ENCODE measurements around the gene C1orf115. TPM values are rescaled to one million over a fixed set of nuclear protein-coding genes. Genes with fewer than 3 reads are reported as not detected.
"Not testable (repeated sequence)": the region's sequence is repeated elsewhere in the genome, so short reads cannot be mapped to it uniquely, and the experiment has no call there.

The C1orf115 gene
- 49.9 TPM for total RNA-seq

GRCh38 chr1:220690140-220691052 lies at the start of gene C1orf115:
Gene C1orf115, plus strand, starts transcription at chr1:220690363. Its CDS starts 40 bp downstream, at chr1:220690403.
- DNase-seq (ENCODE audit: low spot score) (peak; percentile 93), ATAC-seq (peak; percentile 95)

DNA sequence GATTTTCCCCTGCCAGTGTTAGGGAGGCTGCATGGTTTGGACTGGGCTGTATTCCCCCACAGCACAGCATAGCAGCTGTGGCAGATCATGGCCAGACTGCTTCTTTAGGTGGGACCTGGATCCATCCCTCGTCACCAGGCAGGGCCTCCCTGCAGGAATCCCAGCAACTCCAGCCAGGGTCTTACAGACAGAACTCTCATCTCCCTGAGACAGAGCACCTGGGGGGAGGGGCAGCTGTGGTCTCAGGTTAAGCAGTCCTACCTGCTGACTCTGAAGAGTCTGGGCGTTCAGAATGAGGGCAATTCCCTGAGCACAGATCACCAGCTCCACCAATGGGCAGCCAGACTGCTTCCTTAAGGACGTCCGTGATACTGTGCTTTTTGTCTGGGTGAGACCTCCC lies 47.9 kb upstream of the C1orf115 start:
- ATAC-seq = no peak
- no peak for DNase-seq (ENCODE audit: low spot score)

DNA sequence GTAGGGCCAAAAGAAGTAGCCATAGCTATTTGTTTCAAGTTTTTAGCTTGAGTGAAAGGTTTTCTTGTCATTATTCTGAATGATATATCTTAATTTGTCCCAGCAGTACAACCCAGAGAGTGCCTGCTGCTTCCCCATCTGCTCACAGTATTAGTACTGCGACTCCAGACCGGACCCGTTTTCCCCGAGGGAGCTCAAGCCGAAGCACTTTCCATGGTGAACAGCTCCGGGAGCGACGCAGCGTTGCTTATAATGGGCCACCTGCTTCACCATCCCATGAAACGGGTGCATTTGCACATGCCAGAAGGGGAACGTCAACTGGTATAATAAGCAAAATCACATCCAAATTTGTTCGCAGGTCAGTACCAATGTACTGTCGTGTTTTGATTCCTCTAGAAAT lies 37.2 kb upstream of the C1orf115 start:
- DNase-seq (ENCODE audit: low spot score) (no peak), ATAC-seq (no peak)

DNA sequence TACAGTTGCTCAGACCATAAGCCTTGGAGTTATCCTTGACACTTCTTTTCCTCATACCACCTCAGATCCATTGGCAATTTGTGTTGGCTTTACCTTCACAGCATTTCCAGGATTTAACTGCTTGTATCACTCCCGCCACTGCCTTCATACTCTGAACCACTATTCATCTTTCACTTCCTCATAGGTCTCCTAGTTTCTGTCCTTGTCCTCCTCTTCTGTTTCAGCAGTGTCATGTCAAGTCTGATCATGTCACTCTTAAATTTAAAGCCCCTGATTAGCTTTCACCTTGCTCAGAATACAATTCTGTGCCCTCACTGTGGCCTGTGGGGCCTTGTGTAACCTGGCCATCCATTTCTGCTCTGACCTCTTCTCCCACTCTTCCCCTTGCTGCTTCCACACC lies 34.7 kb upstream of the C1orf115 start:
- ATAC-seq = no peak
- no peak for DNase-seq (ENCODE audit: low spot score)

- ATAC-seq (no peak), DNase-seq (ENCODE audit: low spot score) (no peak)
Observed at GRCh38 chr1:220655961-220656740, 34.0 kb upstream of the C1orf115 start.

GRCh38 chr1:220666349-220666748 lies 23.8 kb upstream of the C1orf115 start:
- no peak for ATAC-seq
- no peak for DNase-seq (ENCODE audit: low spot score)

DNA sequence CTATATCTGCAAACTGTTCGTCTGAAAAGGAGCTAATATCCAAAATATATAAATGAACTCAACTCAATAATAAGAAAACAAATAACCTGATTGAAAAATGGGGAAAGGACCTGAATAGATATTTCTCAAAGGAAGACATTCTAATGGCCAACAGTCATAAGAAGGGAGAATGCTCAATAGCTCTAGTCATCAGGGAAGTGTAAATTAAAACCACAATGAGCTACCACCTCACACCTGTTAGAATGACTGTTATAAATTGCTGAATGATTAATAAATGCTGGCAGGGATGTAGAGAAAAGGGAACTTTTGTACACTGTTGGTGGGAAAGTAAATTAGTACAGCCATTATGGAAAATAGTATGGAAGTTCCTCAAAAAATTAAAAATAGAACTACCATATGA lies 21.2 kb upstream of the C1orf115 start:
- DNase-seq (ENCODE audit: low spot score) (no peak), ATAC-seq (no peak)

DNA sequence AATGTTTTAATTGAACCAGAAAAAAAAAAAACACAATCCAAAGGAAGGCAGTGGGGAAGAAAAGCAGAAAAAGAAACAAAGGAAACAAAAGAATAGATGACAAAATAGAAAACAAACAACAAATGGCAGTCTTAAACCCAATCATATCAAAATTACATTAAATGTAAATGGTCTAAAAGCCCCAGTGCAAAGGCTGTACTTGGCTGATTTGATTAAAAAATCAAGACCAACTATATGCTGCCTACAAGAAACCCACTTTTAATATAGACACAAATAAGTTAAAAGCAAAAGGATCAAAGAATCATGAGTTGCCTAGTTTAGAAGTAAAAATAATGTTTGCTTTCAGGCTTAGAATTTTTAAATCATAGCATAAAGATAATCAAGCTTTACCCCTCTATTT lies 19.8 kb upstream of the C1orf115 start:
- no peak for DNase-seq (ENCODE audit: low spot score)
- ATAC-seq = no peak

- DNase-seq (ENCODE audit: low spot score) = no peak
- ATAC-seq = no peak
Observed at GRCh38 chr1:220673921-220674320, 16.2 kb upstream of the C1orf115 start.

GRCh38 chr1:220677251-220677650 lies 12.9 kb upstream of the C1orf115 start:
- no peak for ATAC-seq
- no peak for DNase-seq (ENCODE audit: low spot score)

GRCh38 chr1:220680085-220680687 lies 10.0 kb upstream of the C1orf115 start:
- DNase-seq (ENCODE audit: low spot score) = no peak
- ATAC-seq = peak; percentile 91

GRCh38 chr1:220681220-220681880 lies 8.8 kb upstream of the C1orf115 start:
- DNase-seq (ENCODE audit: low spot score) (no peak), ATAC-seq (peak; percentile 72)

DNA sequence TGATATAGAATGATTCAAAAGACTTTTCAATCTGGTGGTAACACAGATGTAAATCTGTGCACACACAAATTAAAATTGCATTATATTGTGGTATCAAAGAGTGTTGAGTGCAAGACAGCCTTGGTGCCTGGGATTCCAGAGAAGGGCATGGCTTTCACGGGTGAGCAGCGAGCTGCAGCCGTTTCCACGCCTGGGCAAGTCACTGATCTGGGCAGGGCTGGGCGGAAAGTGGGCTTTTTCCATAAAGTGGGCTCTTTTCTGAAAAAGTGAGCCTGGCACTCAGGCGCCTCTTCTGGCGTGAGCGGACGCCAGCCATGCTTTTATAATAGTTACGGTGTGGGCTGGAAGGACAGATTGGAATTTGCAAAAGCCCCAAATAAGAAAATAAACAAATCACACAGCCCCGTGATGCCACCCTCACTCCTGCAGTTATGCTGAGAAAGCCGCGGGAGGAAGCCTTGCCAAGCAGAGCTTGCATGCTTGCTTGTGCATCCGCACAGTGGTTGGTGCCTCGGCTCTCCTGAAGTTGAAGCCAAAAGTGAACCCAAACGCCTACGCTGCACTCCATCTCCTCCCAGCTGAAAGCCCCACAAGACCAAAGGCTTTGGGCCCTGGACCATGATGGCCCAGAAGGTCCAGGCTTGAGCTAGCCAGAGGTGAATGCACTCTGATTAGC lies 7.1 kb upstream of the C1orf115 start:
- peak; percentile 20 for ATAC-seq
- DNase-seq (ENCODE audit: low spot score) = no peak

DNA sequence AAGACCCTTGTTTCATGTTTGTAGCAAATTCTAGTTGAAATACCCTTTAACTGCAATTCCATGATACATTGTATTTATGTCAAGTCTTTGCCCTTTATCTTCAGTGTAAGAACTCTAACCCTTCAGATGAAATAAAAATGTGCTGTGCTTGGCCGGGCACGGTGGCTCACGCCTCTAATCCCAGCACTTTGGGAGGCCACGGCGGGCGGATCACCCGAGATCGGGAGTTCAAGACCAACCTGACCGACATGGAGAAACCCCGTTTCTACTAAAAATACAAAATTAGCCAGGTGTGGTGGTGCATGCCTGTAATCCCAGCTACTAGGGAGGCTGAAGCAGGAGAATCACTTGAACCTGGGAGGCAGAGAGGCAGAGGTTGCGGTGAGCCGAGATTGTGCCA lies 6.4 kb upstream of the C1orf115 start:
- not testable (repeated sequence) for ATAC-seq; DNase-seq (ENCODE audit: low spot score)

DNA sequence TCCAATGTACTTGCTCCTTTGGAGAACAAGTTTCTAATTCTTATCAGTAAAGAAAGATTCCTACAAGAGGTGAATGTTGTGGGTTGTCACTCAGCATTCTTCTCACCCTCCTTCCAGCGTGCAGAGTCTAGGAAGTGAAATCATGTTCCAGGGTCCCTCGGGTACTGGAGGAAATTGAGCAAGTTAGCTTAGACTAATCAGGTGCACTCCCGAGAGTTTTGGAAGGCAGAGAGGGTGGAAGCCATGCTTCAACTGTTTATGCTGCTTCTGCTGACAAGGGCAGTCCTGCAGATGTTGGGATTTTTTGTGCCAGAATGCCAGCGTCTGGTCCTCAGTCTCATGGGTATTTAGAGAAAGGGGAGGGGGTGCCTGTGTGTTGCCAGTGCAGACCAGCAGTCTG lies 5.3 kb upstream of the C1orf115 start:
- no peak for ATAC-seq
- DNase-seq (ENCODE audit: low spot score) = no peak

DNA sequence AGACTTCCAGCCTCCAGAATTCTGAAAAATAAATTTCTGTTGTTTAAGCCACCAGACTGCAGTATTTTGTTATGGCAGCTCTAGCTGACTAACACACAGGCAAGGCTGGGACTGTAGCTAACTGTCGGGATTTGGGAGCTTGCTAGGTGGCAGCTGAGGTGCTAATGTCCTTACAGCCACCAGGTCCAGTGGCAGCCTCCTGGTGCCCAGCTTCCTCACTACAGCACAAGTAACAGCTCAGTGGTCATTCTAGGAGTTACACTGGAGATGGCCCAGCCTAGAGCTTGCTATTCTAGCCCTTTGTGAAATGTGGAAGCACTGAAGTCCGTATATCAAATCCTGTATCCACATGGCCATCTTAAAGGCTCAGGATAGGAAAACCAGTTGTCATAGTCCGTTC lies 4.3 kb upstream of the C1orf115 start:
- no peak for DNase-seq (ENCODE audit: low spot score)
- no peak for ATAC-seq

DNA sequence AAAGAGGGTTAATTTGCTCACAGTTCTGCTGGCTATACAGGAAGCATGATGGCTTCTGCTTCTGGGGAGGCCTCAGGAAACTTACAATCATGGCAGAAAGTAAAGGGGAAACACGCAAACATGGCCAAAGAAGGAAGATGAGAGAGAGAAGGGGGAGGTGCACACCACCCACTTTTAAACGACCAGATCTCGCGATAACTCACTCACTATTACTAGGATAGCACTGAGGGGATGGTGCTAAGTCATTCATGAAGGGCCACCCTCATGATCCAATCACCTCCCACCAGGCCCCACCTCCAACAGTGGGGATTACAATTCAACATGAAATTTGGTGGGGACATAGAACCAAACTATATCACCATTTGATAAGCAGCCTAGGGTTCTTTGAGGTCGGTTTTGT lies 2.4 kb upstream of the C1orf115 start:
- ATAC-seq = no peak
- no peak for DNase-seq (ENCODE audit: low spot score)

DNA sequence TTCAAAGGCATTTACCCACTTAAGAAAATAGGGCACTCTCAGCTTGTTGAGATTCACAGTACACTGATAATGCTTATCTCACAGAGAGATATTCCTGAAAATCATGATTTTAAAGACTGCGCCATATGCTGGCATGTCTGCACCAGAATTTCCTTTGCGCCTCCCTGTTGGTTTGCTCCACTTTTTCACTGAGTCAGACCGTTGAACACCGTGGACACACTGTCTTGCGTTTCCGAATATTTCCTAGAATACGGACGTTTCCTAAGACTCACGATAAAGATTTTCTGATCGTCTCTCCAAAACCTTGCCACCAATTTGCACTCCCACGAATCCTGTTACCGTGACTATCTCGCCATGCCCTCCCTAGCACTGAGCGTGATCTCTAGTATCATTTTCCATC lies 497 bp upstream of the C1orf115 start:
- DNase-seq (ENCODE audit: low spot score) = no peak
- ATAC-seq = no peak

GRCh38 chr1:220691053-220691684 lies 1.0 kb downstream of the C1orf115 start:
- ATAC-seq = peak; percentile 37

More at GRCh38 chr1:220691053-220691684, 1.0 kb downstream of the C1orf115 start:
- peak; percentile 76 for DNase-seq (ENCODE audit: low spot score)

Data from left lobe of liver (tissue), 2 donors.